Osteocyte (in vitro differentiated cells): ENCODE results near the gene RGS18. TPM values are rescaled to one million over a fixed set of nuclear protein-coding genes. Genes with fewer than 3 reads are reported as not detected.
"Not testable (repeated sequence)": the region's sequence is repeated elsewhere in the genome, so short reads cannot be mapped to it uniquely, and the experiment has no call there.

Source experiments
- DNase-seq: peaks from one replicate; pipeline ENCODE4 v3.0.0; 2021; ENCODE audit warnings: mixed read lengths; ENCODE audit not compliant: unreplicated experiment; ENCODE audit errors: extremely low spot score
- H3K27ac Mint-ChIP-seq: one replicate; pipeline ENCODE4 v1.8.0; 2021; ENCODE audit warnings: mild to moderate bottlenecking, mixed read lengths; ENCODE audit not compliant: unreplicated experiment
- H3K27me3 Mint-ChIP-seq: one replicate; pipeline ENCODE4 v1.8.0; 2021; ENCODE audit warnings: mixed read lengths; ENCODE audit not compliant: unreplicated experiment
- H3K36me3 Mint-ChIP-seq: one replicate; pipeline ENCODE4 v1.8.0; 2021; ENCODE audit warnings: mixed read lengths; ENCODE audit not compliant: unreplicated experiment
- H3K4me1 Mint-ChIP-seq: one replicate; pipeline ENCODE4 v1.8.0; 2021; ENCODE audit warnings: mixed read lengths; ENCODE audit not compliant: unreplicated experiment
- H3K4me3 Mint-ChIP-seq: one replicate; pipeline ENCODE4 v1.8.0; 2021; ENCODE audit warnings: mild to moderate bottlenecking, moderate library complexity, mixed read lengths; ENCODE audit not compliant: unreplicated experiment
- H3K9me3 Mint-ChIP-seq: one replicate; pipeline ENCODE4 v1.8.0; 2021; ENCODE audit warnings: mixed read lengths; ENCODE audit not compliant: unreplicated experiment
- CTCF ChIP-seq: fragments of 200-600 bp; sonication (generic); IDR thresholded peaks from 2 replicates; pipeline ENCODE4 v1.5.0; 2021; ENCODE audit warnings: antibody characterized with exemption, mild to moderate bottlenecking, moderate library complexity
- total RNA-seq: library from RNA; stranded (reverse); gene quantifications from 2 replicates; pipeline ENCODE4 v1.2.1, GENCODE V29; 2021

Gene RGS18
- total RNA-seq, 1 donor from 2014 or later, result not detected

DNA sequence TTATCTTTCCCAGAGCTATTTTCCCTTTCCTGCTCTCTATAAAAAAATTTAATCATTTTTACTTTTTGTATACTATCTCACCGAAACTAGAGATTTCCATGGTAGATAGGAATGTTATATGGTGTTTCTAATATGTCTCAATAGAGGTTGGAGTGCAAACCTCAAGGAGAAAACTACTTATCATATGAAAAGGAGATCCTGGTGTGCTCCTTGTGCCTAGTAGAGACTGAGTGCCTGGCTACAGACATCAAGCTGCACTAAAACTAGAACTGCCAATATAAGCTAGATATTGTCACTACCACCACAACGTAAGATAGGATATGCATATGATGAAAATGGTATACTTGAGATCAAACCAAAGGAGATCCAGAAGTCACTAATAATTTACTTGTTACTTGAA is 67.0 kb downstream of the RGS18 start:
- no peak overlapping the region for H3K4me3 Mint-ChIP-seq
- peaks cover 14% of the 10 kb centered on the region for H3K4me1 Mint-ChIP-seq
- H3K27me3 Mint-ChIP-seq, result no peaks in the 10 kb centered on the region
- no peak for TF ChIP-seq CTCF
- DNase-seq, result no peak
- H3K27ac Mint-ChIP-seq, result peak overlapping the region; percentile 83
- H3K36me3 Mint-ChIP-seq, result peaks cover 6% of the 10 kb centered on the region
- peaks cover 28% of the 10 kb centered on the region for H3K9me3 Mint-ChIP-seq

DNA sequence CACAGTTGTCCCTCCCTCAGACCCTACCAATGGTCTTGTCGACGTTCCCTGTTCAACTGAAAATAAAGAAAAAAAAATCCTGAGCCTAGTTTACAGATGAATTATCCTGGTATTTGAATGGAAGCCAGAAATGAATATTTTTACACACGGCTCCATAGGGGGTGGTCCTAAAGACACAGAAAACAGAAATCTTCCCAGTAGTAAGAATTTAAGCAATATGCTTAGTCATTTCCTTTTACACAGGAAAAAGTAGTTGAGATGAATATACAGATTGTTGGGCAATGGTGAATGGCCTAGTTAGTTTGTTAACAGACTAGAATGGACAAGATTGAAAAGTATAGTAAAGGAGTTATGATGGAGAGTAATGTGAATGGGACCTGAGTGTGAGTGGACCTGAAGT is 67.4 kb downstream of the RGS18 start:
- Mint-ChIP-seq H3K27me3 (no peaks in the 10 kb centered on the region), H3K4me3 (no peak overlapping the region), H3K27ac (peak overlapping the region; percentile 83), H3K4me1 (peaks cover 14% of the 10 kb centered on the region), H3K9me3 (peaks cover 25% of the 10 kb centered on the region), H3K36me3 (peaks cover 6% of the 10 kb centered on the region)
- DNase-seq, result no peak
- TF ChIP-seq CTCF, result no peak

DNA sequence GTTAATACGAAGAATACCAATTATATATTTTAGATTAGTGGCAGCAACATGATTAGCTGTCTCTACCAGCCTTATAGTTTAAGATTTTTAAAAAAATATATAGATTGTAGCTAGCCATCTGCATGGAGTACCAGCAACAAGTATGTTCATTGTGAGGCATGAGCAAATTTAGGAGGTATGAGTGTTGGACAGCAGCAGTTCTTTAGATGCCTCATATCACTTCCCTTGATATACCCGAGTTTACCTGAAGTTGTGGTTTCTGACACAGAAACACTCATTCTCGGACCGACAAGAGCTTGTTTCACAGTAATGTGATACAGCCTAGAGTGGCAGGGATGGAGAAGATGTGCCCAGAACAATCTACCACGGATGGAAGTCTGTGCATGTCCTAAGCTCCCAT is 69.1 kb downstream of the RGS18 start:
- Mint-ChIP-seq H3K27me3 (no peaks in the 10 kb centered on the region), H3K4me1 (peaks cover 14% of the 10 kb centered on the region), H3K36me3 (peaks cover 2% of the 10 kb centered on the region), H3K4me3 (no peak overlapping the region), H3K27ac (no peak overlapping the region), H3K9me3 (peaks cover 14% of the 10 kb centered on the region)
- TF ChIP-seq CTCF, result no peak
- no peak for DNase-seq

- H3K36me3 Mint-ChIP-seq, H3K27me3 Mint-ChIP-seq, H3K4me3 Mint-ChIP-seq, DNase-seq, H3K27ac Mint-ChIP-seq: not testable (repeated sequence)
- H3K4me1 Mint-ChIP-seq, result peaks cover 14% of the 10 kb centered on the region
- H3K9me3 Mint-ChIP-seq, result peaks cover 14% of the 10 kb centered on the region
Observed at GRCh38 chr1:192227980-192228379, 69.7 kb downstream of the RGS18 start.

- no peak overlapping the region for H3K4me3 Mint-ChIP-seq
- no peak overlapping the region for H3K27ac Mint-ChIP-seq
- H3K27me3 Mint-ChIP-seq, result no peaks in the 10 kb centered on the region
- H3K4me1 Mint-ChIP-seq, result peaks cover 7% of the 10 kb centered on the region
- no peaks in the 10 kb centered on the region for H3K36me3 Mint-ChIP-seq
- no peak for TF ChIP-seq CTCF
- peaks cover 3% of the 10 kb centered on the region for H3K9me3 Mint-ChIP-seq
- DNase-seq, result no peak
Observed at GRCh38 chr1:192232817-192233417, 74.7 kb downstream of the RGS18 start.

DNA sequence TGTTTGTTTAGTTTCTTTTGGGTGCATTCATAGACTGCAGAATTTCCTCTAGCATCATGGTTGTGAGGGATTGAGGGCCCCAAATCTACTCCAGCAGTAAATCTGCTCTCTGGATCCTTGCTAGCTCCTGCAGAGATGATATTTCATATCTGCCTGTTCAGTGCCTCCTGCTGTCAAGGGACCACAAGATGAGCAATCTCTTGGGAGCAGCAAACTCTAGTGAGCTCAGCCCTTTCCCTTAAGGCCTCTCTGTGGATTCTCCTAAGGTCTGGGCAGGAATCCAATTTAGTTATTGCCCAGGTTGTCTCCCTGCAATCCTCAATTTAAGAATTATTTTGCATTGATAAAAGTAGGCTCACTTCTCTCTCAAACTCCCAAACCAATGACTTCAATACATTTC is 76.9 kb downstream of the RGS18 start:
- no peak for DNase-seq
- no peak overlapping the region for H3K27ac Mint-ChIP-seq
- TF ChIP-seq CTCF, result no peak
- no peaks in the 10 kb centered on the region for H3K27me3 Mint-ChIP-seq
- H3K9me3 Mint-ChIP-seq, result peaks cover 3% of the 10 kb centered on the region
- H3K36me3 Mint-ChIP-seq, result no peaks in the 10 kb centered on the region
- no peak overlapping the region for H3K4me3 Mint-ChIP-seq
- peaks cover 7% of the 10 kb centered on the region for H3K4me1 Mint-ChIP-seq
